D721Med (cell line): ENCODE data around the gene RPS21.
"Not testable (repeated sequence)": the region's sequence is repeated elsewhere in the genome, so short reads cannot be mapped to it uniquely, and the experiment has no call there.

Experiments
- DNase-seq: peaks from one replicate; pipeline ENCODE4 v3.0.0; 2011; ENCODE audit warnings: low spot score; ENCODE audit not compliant: insufficient read length
- FAIRE-seq: peaks from 2 replicates; lab custom pipeline; 2011; peaks lifted over from hg19 to GRCh38; lab: Jason Lieb, UNC
- TF ChIP-seq, protein P1 (sequence below): IDR thresholded peaks from 2 replicates; pipeline ENCODE4 v1.5.1; 2012; ENCODE audit warnings: mild to moderate bottlenecking, control low read depth; ENCODE audit not compliant: insufficient read depth; ENCODE audit errors: missing control alignments

RPS21 gene

GRCh38 chr20:62421716-62421990, 34.8 kb downstream of the RPS21 start:
- TF ChIP-seq, protein P1, sequence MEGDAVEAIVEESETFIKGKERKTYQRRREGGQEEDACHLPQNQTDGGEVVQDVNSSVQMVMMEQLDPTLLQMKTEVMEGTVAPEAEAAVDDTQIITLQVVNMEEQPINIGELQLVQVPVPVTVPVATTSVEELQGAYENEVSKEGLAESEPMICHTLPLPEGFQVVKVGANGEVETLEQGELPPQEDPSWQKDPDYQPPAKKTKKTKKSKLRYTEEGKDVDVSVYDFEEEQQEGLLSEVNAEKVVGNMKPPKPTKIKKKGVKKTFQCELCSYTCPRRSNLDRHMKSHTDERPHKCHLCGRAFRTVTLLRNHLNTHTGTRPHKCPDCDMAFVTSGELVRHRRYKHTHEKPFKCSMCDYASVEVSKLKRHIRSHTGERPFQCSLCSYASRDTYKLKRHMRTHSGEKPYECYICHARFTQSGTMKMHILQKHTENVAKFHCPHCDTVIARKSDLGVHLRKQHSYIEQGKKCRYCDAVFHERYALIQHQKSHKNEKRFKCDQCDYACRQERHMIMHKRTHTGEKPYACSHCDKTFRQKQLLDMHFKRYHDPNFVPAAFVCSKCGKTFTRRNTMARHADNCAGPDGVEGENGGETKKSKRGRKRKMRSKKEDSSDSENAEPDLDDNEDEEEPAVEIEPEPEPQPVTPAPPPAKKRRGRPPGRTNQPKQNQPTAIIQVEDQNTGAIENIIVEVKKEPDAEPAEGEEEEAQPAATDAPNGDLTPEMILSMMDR: no peak
- FAIRE-seq (no peak), DNase-seq (no peak)

GRCh38 chr20:62422636-62423325, 35.9 kb downstream of the RPS21 start:
- no peak for FAIRE-seq
- TF ChIP-seq, protein P1: no peak
- DNase-seq: no peak

GRCh38 chr20:62423326-62423706, 36.4 kb downstream of the RPS21 start:
- no peak for FAIRE-seq
- TF ChIP-seq, protein P1: no peak
- DNase-seq: no peak

- TF ChIP-seq, protein P1: no peak
- no peak for DNase-seq
- FAIRE-seq: no peak
Observed at GRCh38 chr20:62424249-62425107, 37.6 kb downstream of the RPS21 start.

GRCh38 chr20:62425281-62426058, 38.6 kb downstream of the RPS21 start:
- DNase-seq (no peak), FAIRE-seq (no peak)
- TF ChIP-seq, protein P1: no peak

DNA sequence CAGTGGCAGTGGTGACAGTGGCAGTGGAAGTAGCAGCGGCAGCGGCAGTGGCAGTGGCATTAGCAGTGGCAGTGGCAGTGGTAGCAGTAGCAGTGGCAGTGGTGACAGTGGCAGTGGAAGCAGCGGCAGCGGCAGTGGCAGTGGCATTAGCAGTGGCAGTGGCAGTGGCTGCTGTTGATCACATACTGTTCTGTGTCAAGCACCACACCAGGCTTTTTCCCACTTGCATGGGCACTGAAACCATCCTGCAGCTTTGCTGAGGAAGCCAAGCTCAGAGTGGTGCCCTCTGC, 39.1 kb downstream of the RPS21 start:
- FAIRE-seq, DNase-seq: not testable (repeated sequence)

GRCh38 chr20:62426699-62427131, 39.8 kb downstream of the RPS21 start:
- TF ChIP-seq, protein P1: no peak
- FAIRE-seq: no peak
- no peak for DNase-seq
